Fibroblast of mammary gland (primary cell): ENCODE measurements around the gene HLF.

Source experiments
- DNase-seq: peaks from one replicate; pipeline ENCODE4 v3.0.0-alpha.2; 2010; ENCODE audit warnings: low read depth
- H3K4me3 ChIP-seq: 2 replicates; pipeline ENCODE4 v1.5.1; 2011; ENCODE audit warnings: low read depth, mild to moderate bottlenecking, low read length, moderate library complexity; ENCODE audit not compliant: control insufficient read depth
- TF ChIP-seq, protein P1 (sequence below): conservative IDR thresholded peaks from 2 replicates; pipeline ENCODE4 v1.5.1; 2011; ENCODE audit warnings: low read depth, low read length, inconsistent platforms; ENCODE audit not compliant: control insufficient read depth, insufficient read depth

The HLF gene

DNA sequence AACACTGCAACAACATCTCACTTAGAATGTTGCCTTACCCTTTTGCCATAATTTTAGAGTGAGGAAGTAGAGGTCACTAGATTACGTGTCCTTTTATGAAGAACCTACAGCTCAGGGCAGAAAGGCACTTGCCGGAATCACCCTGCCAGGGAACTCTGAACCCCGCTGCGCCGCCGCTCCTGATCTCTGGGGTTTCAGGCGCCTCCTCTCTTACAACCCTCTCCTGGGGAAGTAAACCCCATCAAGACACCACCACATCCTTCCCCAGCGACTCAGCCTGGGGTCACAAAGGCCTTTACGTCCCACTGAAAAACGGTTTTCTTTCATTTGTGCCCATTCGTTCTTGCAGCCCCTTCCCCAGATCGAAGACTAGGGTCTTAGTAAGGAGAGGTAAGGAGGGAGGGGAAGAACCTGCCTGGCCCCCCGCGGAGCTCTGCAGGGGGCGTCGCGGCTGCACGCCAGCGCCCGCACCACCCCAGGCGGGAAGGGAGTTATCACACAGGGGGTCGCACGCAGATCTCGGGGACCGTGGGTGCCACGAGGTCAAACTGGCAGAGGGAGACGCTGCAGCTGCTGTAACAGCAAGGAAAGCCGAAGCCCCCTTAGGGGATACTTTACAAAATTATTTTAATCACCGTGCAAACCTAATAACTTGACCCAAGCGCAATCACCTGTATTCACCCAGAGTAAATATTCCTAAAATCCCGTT, 1.0 kb upstream of the HLF start:
- TF ChIP-seq, protein P1, sequence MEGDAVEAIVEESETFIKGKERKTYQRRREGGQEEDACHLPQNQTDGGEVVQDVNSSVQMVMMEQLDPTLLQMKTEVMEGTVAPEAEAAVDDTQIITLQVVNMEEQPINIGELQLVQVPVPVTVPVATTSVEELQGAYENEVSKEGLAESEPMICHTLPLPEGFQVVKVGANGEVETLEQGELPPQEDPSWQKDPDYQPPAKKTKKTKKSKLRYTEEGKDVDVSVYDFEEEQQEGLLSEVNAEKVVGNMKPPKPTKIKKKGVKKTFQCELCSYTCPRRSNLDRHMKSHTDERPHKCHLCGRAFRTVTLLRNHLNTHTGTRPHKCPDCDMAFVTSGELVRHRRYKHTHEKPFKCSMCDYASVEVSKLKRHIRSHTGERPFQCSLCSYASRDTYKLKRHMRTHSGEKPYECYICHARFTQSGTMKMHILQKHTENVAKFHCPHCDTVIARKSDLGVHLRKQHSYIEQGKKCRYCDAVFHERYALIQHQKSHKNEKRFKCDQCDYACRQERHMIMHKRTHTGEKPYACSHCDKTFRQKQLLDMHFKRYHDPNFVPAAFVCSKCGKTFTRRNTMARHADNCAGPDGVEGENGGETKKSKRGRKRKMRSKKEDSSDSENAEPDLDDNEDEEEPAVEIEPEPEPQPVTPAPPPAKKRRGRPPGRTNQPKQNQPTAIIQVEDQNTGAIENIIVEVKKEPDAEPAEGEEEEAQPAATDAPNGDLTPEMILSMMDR = no peak
- H3K4me3 ChIP-seq = no peak overlapping the region
- no peak for DNase-seq

DNA sequence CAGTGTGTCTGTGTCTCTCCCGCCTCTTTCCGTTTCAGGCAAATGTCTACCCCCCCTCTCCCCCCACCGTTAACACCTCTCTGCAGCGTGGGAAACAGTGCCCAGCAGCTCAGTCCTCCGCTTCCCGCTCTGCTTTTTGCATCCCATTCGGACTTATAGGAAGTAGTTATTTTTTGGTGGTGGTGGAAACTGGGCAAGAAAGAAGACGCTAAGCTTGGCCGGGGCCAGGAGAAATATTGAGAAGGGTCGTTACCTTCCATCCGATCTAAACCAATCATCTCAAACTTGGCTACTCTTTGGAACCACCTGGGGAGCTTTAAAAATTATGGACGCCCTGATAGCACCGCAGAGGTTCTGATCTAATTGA, 499 bp upstream of the HLF start:
- DNase-seq = no peak
- H3K4me3 ChIP-seq = no peak overlapping the region
- TF ChIP-seq, protein P1 = no peak

DNA sequence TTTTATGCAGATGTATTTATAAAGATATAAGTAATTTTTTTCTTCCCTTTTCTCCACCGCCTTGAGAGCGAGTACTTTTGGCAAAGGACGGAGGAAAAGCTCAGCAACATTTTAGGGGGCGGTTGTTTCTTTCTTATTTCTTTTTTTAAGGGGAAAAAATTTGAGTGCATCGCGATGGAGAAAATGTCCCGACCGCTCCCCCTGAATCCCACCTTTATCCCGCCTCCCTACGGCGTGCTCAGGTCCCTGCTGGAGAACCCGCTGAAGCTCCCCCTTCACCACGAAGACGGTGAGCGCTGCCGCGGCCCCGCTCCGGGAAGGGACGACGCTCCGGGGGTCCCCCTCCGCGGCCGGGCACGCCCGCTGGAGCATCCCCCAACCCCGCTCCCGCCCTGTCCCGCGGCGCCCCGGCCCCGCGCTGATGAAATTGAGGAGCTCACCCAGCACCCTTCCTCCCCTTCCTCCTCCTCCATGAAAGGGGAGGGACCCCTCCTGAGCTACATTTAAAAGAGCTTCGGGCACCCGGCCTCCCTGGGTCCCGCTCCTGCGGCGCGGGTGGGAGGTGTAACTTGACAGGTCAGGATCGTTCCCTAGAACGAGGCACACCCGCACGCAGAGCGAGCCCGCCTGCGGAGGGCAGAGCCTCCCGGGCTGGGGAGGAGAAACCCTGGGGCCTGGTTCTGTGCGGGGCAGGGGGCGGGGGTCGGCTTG, 706 bp downstream of the HLF start:
- no peak for DNase-seq
- TF ChIP-seq, protein P1 = no peak
- no peak overlapping the region for H3K4me3 ChIP-seq

DNA sequence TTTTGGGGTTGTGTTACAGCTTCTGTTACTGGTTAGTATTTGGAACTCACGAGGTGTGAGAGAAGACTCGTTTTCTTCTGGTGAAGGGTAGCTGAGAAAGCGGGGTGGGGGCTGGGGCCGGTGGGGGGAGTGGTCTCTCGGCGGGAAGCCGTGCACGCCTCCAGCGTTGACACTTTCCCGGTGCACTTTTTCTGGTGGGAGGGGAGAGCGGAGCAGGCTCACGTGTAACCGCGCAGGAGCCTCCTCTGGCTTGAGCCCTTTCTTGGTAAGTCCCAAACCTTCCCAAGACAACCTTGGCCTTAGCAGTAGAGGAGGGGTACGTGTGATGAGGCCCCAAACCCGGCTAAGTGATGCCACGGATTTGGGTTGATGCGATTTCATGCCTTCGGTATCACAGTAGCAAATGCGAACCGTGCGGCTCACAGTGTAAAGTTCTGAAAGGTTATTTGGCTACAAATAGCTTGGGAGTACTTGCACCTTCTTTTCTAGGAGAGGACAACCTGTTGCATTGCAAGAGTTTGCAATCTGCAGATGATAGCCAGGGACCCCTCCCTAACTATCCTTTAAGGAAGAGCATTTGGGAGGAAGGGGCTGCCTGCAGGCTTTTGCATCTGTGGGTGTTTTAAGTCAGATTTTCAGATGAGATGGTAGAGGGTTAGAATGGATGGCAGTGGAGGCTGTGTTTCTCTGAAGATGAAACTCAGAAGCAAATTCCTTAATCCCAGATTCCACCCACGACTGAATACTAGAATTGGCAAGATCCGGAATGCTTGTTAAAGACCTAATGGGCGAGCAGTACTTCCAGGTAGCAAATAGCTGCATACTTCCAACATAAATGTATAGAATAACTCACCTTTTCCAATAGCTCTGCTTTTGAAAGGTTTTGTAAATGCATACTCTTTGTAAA, 1.5 kb downstream of the HLF start:
- no peak for DNase-seq
- H3K4me3 ChIP-seq = no peak overlapping the region
- TF ChIP-seq, protein P1 = no peak

DNA sequence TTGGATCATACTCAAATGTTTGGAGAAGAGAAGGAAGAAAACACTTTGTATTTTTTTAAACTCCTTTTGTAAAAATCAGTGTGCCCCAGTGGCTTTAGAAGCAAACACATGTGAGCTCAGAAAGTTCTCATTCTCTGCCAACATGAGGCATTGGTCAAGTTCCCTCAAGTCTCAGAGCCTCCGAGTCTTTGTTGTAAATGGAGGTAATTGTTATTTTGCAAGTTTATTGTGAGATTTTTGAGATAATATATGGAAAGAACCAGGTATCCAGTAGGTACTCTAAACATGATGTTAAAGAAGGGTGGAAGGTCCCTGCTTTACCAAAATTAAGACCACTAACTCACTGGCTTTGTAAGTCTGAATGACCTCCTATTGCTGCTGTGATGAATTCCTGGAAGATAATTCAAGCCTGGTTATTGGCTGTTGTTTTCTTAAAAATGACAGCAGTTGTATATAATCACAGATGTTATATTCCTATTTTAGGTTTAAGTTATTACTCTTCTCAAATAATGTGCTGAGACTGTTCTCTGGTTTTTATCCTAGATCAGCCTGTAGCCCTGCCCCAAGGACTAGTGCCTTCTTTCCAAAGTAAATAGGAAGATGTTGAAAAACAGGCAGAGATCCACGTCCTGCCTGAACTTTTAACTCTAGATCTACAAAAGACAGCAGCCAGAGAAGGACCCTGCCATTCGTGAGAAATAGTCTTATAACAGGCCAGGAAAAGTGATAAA, 2.4 kb downstream of the HLF start:
- TF ChIP-seq, protein P1 = no peak
- H3K4me3 ChIP-seq = no peak overlapping the region
- DNase-seq = no peak
